Activated CD4-positive, CD25-positive, alpha-beta regulatory T cell treated with anti-CD3 and anti-CD28 coated beads, Interleukin-2, amount 50 U/mL, for 24 hours (primary cell): Measurements from ENCODE around the gene EFNA5.

Source experiments
- ATAC-seq, 2 donors: fragments of 150-1000 bp; cut with Tn5 transposase; one replicate each; pipeline ENCODE4 v1.10.0; 2021; ENCODE audit warnings: mild to moderate bottlenecking in 1 of 2, moderate library complexity in 1 of 2

The EFNA5 gene

DNA sequence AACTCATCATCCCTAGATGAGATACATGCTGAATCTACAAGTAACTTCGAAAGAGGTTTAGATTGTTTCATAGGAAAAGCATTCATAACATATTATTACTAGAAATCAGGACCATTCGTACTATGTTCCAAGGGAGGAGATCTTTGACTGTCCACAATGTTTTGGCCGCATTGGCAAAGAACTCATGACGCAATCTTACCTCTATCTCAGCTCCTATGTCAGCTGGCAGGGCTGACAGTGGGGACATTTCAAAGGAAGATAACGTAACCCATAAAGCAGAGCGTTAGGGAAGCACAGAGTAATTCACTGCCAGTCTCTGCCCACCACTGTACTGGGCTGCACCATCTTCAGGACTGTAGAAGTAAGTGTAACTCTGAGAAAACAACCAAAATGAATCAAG lies 69.7 kb downstream of the EFNA5 start:
- ATAC-seq: no peak

DNA sequence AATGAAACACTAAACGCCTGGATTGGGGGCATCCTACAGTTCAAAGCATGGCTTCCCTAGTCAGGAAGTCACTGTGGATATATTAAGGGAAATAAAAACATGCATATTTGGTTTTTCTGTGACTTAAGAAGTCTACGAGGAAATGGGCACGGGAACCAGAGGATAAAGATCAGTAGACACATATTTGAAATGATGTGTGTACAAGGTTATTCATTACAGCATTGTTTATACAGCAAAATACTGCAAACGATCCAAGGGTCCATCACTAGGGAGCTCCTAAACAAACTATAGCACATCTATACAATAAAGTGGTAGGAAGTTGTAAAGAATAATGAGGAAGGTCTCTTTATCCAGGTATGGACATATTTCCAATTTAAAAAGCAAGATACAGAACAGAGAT lies 71.8 kb downstream of the EFNA5 start:
- no peak for ATAC-seq

DNA sequence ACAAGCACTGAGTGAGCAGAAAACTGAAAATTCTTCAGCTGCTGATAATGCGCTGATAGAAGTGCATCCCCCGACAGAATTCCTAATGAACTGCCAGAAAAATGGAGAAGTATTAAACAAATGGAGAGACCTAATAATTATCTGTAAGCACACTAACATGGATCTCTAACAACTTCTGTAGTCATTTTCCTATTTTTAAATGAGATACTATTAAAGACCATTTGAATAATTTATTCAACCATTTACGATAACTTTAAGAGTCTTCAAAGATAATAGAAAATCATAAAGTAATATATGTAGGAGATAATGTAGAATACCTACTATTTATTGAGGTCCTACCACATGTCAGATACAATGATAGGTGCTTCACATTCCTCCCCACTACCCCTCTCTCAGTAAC lies 72.9 kb downstream of the EFNA5 start:
- no peak for ATAC-seq

DNA sequence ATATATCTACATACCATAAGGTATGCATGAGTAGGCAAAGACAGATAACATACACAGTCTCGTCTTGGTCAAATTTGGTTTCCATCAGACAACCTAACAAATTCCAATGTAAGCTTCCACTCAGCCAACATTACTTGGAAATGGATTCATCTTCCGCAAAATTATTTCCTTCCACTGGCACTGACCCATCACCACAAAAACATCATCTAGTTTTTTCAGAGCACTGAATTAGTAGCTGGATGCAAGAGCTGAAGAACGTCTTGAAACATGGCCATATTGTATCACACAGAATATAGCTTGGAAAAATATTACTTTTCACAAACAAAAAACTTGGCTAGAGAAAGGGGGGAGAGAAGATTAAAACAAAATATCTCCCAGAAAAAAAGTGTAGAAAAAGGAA lies 73.5 kb downstream of the EFNA5 start:
- ATAC-seq: no peak

DNA sequence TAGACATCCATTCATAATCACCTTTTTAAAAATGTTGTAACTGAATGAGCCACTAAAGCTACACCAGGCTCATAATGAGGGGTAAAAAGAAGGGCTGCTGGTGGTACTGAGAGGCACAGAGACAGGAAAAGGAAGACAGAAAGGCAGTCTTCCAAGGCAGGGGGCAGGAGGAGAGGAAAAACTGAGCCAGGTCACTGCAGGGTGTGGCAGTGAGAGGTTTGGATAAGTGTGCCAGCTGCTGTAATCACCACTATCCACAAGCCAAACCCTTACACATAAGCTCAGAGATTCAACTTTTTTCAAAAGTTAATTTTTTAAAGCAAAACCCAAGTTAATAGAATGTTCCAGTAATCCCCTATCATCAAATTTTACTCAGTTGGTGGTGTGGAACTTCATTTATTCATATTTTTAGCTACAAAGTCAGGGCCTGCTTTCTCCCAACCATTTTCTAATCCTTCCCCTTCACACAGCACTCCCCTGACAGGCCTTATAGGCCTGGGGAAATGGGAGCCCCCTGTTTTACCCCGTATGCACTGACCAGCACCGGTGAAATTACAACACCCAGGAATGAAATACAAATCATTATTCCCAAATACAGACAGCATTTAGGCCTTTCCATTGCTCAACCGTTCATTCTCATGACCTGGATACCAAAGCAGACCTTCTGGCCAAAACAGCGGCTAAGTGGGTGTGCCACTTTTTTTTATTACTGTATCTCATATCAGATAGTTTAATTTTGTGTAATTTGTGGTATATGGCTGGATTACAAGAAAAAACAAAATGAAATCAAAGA lies 76.3 kb downstream of the EFNA5 start:
- ATAC-seq: no peak

DNA sequence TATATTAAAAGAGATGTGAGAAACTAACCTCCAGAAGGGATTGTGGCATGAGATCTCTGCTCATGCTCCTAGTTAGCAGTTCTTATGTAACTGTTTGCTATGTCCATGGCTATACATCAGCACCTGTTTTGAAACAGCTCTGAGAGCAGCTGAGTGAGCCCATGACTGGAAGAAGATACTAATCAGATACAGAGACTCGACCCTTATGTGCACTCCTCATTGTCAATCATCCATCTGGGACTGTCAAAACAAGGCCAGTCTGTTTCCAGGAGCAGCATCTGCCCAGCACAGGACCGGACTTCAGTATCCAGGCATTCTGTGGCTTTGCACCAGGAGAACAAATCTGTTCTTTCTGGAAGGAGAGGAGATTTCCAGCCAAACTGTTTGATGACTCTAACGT lies 77.7 kb downstream of the EFNA5 start:
- ATAC-seq: no peak

DNA sequence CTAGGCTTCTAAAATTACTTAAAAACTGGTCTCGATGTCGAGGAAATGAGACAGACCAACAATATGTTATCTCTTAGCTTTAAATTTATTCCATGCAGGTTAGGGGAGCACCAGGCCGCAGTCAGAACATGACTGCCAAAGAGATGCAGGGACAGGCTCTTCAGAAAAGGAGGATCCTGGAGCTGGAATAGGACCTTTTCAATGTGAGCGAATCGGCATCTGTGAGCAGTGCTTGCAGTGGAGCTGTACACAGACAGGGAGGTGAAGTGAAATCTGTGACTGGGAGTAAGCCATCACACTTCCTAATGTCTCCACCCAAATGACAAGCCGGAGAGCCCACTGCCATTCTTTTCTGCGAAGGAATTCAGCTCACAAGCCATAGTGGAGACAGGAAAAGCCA lies 78.2 kb downstream of the EFNA5 start:
- no peak for ATAC-seq

DNA sequence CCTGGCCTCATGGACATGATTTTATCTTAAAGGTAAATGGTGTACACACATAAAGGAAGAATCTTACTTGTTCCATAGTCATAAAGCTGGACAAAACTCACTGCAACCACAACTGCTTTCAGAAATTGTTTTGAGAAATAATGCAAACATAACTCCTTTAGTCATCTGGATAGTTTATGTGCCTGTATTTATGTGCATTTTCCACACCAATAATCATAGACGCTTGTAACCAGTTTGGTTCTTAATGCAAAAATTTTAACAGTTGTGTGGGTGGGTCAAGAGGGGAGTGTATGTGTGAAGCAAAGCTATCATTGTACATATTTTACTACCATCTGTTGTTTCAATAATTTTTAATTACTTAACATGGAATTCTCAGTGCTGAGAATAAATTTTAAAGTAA lies 80.1 kb downstream of the EFNA5 start:
- ATAC-seq: no peak

DNA sequence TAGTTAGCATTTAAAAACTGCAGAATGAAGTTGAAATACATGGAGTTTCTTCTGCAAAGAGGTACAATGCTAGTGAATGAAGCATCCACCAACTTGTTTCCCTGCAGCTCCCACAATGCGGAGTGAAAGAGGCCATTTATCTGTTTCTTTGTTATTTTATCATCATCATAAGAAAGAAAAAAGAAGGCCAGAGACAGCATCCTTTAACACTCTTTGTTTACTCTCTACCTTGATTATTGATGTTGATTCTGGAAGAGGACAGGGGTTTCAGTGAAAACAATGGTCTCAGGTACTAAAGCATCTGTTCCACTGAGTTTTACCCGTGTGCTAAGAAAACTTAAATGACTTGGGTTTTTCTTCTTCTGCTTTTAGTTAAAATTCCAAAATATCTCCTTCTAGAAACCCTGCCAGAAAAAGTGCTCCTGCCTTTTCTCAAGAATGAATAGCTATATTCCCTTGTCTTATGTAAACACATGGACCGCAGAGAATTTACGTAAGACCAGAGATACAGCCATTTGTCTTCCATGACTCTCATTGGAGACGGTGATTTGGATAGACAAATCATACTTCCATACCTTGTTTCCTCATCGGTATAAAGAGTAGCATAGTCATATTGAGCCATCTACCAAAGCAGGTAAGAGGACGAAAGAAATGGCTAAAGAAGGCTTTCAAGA lies 81.1 kb downstream of the EFNA5 start:
- ATAC-seq: no peak

DNA sequence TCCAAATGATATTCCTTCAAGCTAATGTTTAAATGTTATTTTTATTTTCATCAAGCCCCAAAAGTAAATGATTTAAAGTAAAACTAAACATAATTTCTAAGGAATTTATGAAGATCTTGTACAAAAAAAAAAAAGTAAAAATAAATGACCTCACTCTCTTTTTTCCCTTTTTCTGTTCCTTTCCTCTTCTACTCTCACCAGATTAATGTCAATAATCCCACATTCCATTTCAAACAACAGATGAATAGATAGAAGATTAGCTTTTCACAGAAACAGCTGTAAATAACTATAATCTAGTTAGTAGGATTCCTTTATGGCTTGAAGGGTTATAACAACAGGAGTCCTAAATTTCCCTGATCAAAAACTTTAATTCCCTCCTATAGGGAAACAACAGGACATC lies 88.1 kb downstream of the EFNA5 start:
- no peak for ATAC-seq

DNA sequence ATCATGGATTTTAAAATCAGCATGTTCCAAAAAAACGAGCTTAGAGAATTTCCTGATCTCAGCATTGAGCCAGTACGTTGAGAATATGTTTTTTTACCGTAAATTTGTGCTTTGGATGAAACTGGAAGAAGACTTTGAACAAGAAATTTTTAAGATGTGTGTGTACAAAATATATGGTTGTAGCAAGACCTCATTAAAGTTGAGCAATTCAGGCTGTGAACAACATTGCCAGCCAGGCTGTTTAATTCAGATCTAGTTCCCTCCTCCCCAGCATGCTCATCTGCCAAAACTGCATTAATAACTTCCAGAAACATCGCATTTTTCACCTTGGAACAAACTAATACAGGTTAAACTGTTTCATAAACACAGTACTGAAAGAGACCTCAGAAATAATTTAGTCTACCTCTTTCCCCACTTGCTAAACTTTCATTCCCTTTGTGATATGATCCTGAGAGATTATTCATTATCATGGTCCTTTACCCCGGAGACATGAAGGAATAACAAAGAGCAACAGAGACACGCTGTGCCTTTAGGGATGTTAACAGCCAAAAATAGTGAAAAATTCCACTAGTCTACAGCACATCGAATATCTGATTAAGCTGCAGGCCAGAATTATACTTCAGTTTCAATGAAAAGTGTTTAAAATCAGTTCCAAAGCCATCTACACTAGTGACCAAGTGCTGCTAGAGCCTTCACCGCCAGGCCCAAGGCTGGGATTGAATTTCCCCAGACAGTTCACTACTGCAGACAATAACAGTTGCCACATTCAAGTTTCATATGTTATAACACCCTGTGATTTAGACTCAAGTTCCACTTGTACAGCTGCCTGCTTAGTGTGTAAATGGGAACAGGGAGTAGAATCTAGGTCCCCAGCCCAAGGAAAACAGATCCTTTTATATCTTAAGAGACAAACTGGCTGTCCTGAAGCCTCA lies 89.6 kb downstream of the EFNA5 start:
- ATAC-seq: no peak

DNA sequence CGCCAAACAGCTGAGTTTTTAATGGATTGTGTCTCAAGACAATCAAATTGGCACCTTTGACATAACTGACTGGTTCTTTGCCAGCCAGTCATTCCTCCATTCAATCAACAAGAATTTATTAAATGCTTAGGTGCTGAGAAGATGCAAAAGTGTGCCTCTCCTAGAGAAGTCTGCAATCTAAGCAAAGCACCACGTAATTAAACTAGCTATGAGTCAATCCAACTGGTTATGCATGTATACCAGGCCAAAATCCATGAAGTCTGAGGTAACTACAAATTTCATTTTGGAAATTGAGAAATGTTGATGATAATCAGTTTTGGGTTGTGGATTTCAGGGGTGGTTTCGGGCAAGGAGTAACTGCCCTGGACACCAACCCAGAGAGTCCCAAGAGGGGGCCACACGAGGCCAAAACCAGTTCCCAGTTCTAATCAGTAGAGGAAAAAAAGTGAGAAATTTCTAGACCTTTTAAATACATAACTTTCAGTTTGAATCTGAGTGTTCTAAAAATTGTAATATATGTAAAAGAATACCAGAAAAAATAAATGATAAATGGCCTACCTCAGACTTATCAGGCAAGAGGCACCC lies 92.6 kb downstream of the EFNA5 start:
- no peak for ATAC-seq

DNA sequence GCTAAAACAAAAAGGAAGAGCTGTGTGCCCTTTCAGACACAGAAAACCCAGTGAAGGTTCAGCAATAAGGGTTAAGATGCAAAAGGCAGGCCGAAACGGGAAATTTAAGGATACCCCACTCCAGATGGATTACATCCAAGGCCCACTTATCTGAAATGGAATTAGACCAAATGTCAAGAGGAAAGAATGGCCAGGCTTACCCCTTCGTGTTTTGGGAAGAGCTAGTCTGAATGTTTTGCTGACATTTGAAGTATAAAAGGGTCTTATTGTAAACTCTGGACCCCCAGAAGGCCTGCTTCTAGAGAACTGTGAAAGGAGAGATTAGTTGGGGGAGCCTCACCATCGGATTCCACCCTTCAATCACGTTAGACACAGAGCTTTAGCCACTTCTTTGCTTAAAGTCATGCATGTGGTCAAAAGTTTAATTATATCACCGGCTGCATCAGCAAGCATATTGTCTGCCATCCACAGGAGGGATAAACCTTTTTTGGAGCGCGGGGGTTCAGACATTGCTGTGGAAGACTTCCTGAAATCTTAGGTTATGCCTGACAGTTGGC lies 93.3 kb downstream of the EFNA5 start:
- ATAC-seq: no peak

DNA sequence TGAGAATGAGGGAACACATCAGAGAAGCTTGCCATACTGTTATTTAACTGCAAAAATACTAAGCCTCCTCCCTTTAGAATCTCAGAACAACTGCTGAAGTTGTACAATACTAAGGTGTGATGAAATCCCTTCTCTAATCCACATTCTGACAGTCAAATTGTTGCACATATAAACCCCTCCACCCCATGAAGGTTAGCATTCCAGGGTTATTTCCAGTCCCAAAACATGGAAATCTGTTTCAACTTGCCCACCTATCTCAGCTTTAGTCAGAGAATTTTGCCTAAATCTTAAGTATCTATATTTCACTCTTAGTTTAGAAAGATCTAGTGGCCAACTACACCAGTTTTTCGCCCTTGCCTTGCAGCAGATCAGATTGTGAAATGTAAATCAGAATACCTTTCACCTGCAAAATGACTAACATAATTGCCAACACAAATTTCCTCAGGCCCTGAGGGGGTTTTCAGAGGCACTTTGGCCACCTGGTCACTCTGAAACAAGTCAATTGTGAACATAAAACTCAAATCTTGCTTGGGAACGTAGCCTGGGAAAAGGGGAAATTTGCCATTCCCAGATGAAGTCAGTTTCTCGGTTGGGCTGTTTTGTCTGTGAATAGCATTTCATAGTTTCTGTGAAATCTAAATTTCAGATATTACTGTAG lies 93.9 kb downstream of the EFNA5 start:
- ATAC-seq: no peak

DNA sequence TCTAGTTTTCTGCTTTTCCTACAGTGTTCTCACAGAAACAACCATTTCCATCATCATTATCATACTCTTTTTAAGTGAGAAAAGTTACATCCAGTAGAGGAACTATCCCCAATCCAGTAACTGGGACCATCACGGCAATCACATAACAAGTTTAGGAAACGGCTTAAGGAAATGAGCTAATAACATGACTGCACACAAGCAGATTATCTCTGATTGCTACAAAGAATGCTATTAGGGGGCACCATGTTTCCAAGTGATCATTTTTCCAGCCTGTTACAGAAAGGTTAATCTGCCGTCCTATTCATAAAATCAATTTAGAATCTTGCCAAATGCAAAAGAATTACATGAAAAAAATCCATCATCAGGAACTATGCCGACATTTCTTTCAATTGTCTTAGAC lies 94.6 kb downstream of the EFNA5 start:
- no peak for ATAC-seq

DNA sequence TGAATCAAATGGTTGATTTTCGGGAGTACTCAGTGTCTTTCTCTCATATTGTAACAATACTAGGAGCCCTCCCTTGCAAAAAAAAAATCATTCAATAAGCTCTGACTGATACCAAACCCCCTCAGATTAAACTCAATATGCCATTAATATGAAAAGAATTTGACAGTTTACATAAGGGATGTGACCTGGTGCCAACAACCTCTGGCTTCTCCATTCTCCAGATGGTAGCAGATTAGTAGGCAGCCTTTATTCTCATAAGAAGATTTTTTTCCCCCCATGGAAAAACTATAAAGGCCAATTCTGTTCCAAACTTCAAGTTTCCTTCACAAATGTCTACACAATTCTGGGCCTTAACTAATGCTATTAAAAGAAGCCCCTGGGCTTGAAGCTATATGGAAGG lies 96.5 kb downstream of the EFNA5 start:
- ATAC-seq: no peak

DNA sequence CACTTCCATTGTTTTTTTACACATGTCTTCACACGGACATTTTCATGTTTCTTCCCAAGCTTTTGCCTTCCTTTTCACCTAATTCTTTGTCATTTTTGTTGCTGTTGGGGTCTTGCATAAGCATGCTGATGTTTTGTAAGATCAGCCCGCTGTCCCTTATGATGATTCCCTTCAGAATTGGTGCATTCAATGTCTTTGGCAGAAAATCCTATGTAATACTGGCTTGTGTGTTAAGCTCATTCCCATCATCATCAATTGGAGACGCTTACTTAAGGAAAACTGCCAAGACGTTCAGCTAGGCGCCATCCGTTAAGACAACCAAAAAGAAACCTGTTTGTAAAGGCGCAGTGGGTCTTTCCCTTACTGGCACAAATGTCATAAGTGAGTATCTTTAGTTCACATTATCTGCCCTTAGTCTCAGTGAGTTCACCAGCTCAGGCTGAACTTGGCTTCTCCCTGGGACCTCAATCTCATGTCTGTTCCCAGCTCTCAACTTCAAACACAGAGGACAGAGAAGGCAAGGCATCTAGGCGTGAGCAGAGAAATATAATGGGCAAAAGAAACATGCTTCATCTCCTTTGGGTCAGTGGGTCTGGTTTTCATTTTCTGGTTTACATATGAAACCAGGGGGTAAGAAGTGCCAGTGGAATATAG lies 97.9 kb downstream of the EFNA5 start:
- ATAC-seq: no peak

DNA sequence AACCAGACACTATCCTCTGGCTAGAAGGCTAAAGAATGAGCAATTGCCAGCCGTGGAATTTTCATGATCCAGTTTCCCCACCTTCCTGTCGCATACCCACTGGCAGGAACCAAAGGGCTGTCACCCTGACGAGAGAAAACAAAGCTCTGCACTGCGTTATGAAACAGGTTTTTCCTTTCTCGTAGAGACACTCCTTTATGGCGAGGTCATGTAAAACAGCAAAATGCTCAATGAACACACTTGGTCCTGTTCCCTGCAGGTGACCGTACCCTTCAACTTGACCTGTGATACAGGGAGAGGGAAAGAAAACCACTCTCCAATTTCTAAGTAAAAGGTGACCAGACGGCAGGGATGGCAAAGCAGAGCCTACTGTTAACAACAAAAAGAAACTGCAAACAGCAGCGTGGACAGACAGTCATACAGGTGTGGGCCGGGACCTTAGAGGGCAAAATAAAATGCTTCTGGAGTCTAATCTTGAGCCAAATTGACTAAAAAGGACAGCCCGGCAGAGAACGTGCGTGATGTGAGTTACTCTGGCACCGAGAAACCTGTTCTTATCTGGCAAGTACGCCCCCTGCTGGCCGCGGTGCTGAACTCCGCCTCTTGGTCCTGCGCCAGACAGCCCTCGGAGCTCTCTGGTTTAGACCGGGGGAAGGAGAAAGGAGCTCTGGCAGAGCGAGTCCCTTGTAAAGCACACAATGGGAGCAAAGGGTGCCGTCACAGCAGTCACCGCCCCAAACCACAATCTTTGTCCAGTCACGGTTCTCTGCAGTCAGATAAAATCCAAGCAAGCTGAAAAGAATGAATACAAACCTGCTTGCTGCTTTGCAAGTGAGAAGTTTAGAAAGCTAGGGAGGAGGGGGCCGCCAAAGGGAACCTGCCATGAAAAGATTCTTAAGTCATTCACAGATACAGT lies 98.9 kb downstream of the EFNA5 start:
- peak; percentile 86 to 89 for ATAC-seq

DNA sequence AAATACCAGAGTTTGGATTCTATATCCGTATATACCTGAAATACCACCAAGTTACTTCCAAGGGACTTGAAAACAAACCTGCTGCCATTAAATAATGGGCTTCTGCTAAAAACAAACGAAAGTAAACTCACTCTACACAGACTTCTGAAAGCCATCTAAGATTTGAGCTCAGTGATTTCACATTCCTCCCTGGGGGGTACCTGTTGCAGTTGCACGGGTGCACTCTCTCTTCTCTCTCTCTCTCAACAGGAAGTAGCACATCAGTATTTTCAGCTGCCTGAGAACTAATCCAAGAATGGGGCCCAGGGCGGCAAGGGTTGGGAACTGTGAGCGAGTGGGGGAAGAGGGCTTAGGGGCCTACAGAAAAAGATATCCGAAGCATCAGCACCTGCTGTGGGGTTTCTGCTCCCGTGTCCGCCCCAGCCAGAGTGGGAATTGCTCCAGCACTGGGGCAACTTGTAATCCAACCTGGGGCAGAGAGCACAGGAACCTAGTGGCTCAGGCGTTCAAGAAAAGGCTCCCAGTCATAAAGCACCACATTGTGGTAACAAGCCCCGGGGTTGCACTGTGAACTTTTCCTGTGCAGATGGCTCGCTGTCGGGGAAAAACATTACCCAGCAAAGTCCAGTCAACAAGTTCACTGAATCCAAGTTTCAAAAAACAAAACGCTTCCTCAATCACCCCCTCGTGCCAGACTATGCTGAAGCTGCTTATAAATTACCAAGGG lies 99.8 kb downstream of the EFNA5 start:
- peak in 1 of 2 donors; percentile 41 for ATAC-seq

DNA sequence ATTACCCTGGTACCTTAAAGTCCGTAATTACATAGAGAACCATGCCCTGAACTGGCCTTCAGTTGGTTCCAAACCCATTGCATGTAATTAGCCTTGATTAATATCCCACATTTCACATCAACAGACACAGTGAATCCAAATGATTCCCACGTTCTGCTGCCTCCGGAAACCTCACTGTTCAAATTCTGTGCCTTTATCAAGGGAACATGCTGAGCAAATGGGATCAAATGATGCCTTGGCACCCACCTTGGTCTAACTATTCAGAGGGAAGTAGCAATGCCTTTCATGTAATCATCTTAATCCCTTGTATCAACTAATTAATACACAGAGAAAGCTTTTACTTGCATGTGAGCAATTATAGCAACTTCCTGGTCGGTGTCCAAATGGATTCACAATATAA lies 100.6 kb downstream of the EFNA5 start:
- ATAC-seq: no peak
